Effector memory CD4-positive, alpha-beta T cell (primary cell): ENCODE results near the gene ULBP2.
A peak's percentile ranks its signal among the peaks of the same experiment; 100 is the strongest.
"Not testable (repeated sequence)": the region's sequence is repeated elsewhere in the genome, so short reads cannot be mapped to it uniquely, and the experiment has no call there.

ENCODE experiments used
- DNase-seq, 3 donors: peaks; one replicate each; pipeline ENCODE4 v3.0.0-alpha.2; 2020
- H3K27ac ChIP-seq: 2 replicates; pipeline ENCODE4 v1.7.0; 2013; ENCODE audit warnings: mild to moderate bottlenecking, low read length, moderate library complexity; ENCODE audit not compliant: insufficient read depth, poor library complexity, severe bottlenecking
- H3K27me3 ChIP-seq: replicated peaks from 2 replicates; pipeline ENCODE4 v1.7.0; 2013; ENCODE audit warnings: mild to moderate bottlenecking, low read length; ENCODE audit not compliant: insufficient read depth, control insufficient read depth, poor library complexity, severe bottlenecking
- H3K36me3 ChIP-seq: 2 replicates; pipeline ENCODE4 v1.7.0; 2013; ENCODE audit warnings: mild to moderate bottlenecking, low read length, moderate library complexity; ENCODE audit not compliant: control insufficient read depth, insufficient read depth
- H3K4me1 ChIP-seq: 2 replicates; pipeline ENCODE4 v1.7.0; 2013; ENCODE audit warnings: low read length, mild to moderate bottlenecking; ENCODE audit not compliant: control insufficient read depth, insufficient read depth, poor library complexity, severe bottlenecking
- H3K4me3 ChIP-seq: 2 replicates; pipeline ENCODE4 v1.7.0; 2013; ENCODE audit warnings: low read length, low read depth, mild to moderate bottlenecking; ENCODE audit not compliant: insufficient read depth, poor library complexity, severe bottlenecking
- H3K9me3 ChIP-seq: 2 replicates; pipeline ENCODE4 v1.7.0; 2013; ENCODE audit warnings: mild to moderate bottlenecking, low read length, moderate library complexity; ENCODE audit not compliant: control insufficient read depth

The ULBP2 gene

GRCh38 chr6:149925974-149926777, 15.6 kb upstream of the ULBP2 start:
- DNase-seq: peak; percentile 45 to 61 (median 51)
- no peak overlapping the region for H3K4me3 ChIP-seq
- H3K9me3 ChIP-seq: no peaks in the 10 kb centered on the region
- no peaks in the 10 kb centered on the region for H3K36me3 ChIP-seq
- peaks cover 58% of the 10 kb centered on the region for H3K27me3 ChIP-seq
- no peak overlapping the region for H3K27ac ChIP-seq
- H3K4me1 ChIP-seq: peaks cover 24% of the 10 kb centered on the region

- Histone ChIP-seq H3K27me3 (peaks cover 55% of the 10 kb centered on the region), H3K4me1 (peaks cover 24% of the 10 kb centered on the region)
- not testable (repeated sequence) for DNase-seq, H3K27ac ChIP-seq, H3K36me3 ChIP-seq, H3K9me3 ChIP-seq, H3K4me3 ChIP-seq
These were observed 14.8 kb upstream of the ULBP2 start for GRCh38 chr6:149927025-149927424.

DNA sequence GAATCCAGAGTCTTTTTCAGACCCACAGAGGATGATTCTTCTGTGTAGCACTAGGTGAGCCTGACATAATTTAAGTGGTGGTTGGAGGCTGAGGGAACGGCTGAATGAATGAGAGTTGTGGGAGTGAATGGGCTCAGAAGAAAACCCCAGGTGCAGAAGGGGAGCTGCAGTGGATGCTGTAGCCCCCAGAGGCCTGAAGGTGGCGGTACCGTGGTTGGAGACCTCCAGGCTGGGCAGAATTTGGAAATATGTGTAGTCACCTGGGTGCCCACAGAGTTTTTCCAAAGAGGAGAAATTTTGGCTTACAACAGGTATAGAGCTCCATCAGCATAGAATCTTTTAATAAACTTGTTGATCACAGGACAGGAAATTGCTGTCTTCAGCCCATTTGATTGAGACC, 12.4 kb upstream of the ULBP2 start:
- H3K9me3 ChIP-seq: no peaks in the 10 kb centered on the region
- no peak overlapping the region for H3K4me3 ChIP-seq
- no peak for DNase-seq
- no peak overlapping the region for H3K27ac ChIP-seq
- peaks cover 42% of the 10 kb centered on the region for H3K27me3 ChIP-seq
- peaks cover 9% of the 10 kb centered on the region for H3K4me1 ChIP-seq
- H3K36me3 ChIP-seq: no peaks in the 10 kb centered on the region

GRCh38 chr6:149931501-149931900, 10.3 kb upstream of the ULBP2 start:
- H3K36me3 ChIP-seq: no peaks in the 10 kb centered on the region
- no peaks in the 10 kb centered on the region for H3K4me1 ChIP-seq
- no peaks in the 10 kb centered on the region for H3K9me3 ChIP-seq
- no peak for DNase-seq
- H3K27me3 ChIP-seq: peaks cover 41% of the 10 kb centered on the region
- no peak overlapping the region for H3K4me3 ChIP-seq
- no peak overlapping the region for H3K27ac ChIP-seq

DNA sequence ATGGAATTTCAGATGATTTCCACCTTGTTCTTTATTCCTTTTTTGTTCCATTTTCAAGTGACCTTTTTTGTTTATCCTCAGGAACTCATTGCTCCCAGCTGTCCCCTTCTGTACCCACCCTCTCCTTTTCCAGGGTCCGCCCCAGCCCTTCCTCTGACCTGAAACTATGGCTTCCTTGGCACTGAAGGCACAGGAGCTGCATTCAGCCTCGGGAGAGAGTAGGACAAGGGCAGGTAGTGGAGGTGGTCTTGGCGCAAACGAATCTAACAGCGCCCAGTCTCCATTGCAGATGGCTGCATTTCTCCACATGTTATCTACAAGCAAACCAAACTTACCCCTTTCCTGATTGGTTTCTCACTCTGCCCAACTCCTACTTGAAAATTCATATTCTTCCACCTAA, 8.8 kb upstream of the ULBP2 start:
- Histone ChIP-seq H3K4me1 (no peaks in the 10 kb centered on the region), H3K27ac (no peak overlapping the region), H3K4me3 (no peak overlapping the region), H3K9me3 (no peaks in the 10 kb centered on the region), H3K27me3 (peaks cover 54% of the 10 kb centered on the region), H3K36me3 (no peaks in the 10 kb centered on the region)
- no peak for DNase-seq

DNA sequence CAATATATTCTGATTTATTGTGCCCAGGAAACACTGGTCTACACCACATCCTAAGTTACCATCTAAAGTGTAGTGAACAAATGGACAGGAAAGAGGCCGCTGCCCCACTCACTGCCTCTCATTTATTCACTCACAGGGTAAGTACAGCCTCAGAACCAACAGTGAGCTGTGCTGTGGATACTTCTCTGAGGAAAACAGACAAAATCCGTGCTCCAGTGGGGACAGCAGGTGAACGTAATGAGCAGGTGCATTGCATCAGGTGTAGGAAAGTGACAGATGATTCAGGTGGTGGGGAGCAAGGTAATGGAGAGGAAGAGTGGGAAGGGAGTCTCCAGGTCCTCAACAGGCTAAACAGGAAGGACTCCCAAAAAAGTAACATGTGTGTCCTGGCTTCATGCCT, 8.4 kb upstream of the ULBP2 start:
- H3K27me3 ChIP-seq: peaks cover 58% of the 10 kb centered on the region
- DNase-seq: no peak
- no peak overlapping the region for H3K27ac ChIP-seq

DNA sequence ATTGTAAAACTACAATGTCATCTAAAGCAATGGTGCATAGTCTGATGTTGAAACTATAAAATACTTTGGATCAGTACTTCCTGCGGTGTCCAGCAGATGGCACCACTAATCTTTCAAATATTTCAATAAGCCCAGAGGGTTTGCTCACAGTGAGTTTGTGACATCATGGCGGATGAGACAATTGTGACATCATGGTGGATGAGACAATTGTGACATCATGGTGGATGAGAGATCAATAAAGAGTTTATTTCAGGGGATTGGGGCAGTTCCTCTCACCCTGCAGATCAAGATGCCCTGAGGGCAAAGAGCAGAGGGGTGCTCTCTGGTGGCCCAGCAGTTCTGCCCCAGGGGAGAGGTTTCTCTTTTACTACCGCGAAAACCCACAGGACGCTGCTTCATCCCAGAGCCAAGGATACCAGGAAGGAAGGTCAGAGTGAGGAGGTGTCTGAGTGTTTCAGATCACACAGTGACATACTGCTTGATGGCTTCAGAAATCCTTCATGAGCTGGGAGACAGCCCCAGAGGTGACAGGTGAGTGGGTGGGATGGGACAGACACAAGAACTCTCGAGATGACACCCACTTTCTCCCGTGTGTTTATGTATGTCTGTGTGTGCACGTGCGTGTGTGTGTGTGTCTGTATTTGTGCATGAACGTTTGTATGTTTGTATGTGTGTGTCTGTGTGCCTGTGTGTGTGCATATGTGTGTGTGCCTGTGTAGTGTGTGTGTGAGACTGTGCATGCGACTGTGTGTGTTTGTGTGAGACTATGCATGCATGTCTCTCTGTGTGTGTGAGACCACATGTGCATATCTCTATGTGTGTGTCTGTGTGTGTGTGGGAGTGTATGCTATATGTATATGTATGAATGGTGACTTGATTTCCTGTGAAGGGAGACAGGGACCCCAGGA, 7.3 kb upstream of the ULBP2 start:
- no peak overlapping the region for H3K4me3 ChIP-seq
- H3K27ac ChIP-seq: no peak overlapping the region
- H3K9me3 ChIP-seq: no peaks in the 10 kb centered on the region
- H3K27me3 ChIP-seq: peaks cover 63% of the 10 kb centered on the region
- no peaks in the 10 kb centered on the region for H3K36me3 ChIP-seq
- peak; percentile 44 to 62 (median 47) for DNase-seq
- peaks cover 14% of the 10 kb centered on the region for H3K4me1 ChIP-seq

More for the DNA sequence above, 8.4 kb upstream of the ULBP2 start:
- Histone ChIP-seq H3K4me3 (no peak overlapping the region), H3K4me1 (peaks cover 4% of the 10 kb centered on the region), H3K9me3 (no peaks in the 10 kb centered on the region), H3K36me3 (no peaks in the 10 kb centered on the region)

- Histone ChIP-seq H3K27ac (no peak overlapping the region), H3K9me3 (no peaks in the 10 kb centered on the region), H3K4me3 (no peak overlapping the region), H3K27me3 (peaks cover 64% of the 10 kb centered on the region), H3K4me1 (peaks cover 14% of the 10 kb centered on the region), H3K36me3 (no peaks in the 10 kb centered on the region)
- no peak for DNase-seq
These were observed 6.6 kb upstream of the ULBP2 start for GRCh38 chr6:149935246-149935645.

DNA sequence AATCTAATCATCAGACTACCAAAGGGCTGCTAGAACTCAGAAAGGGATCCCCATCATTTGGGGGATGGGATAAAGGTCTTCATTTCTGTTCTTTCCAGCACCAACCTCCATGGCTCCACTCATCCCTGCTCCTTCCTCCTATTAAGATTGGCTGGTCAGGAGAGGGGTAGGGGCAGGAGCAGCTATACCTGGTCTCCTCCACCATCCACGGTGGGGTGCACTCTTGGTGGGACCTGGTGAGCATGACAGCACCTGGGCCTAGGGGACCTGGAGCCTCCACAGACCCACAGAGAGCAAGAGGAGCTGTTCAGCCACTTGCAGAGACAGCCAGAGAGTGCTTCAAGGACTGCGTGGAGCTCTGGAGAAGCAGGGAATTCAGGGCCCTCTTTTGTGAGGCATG, 6.1 kb upstream of the ULBP2 start:
- no peaks in the 10 kb centered on the region for H3K9me3 ChIP-seq
- H3K27me3 ChIP-seq: peaks cover 66% of the 10 kb centered on the region
- H3K4me1 ChIP-seq: peaks cover 16% of the 10 kb centered on the region
- no peak for DNase-seq
- H3K27ac ChIP-seq: no peak overlapping the region
- H3K4me3 ChIP-seq: no peak overlapping the region
- no peaks in the 10 kb centered on the region for H3K36me3 ChIP-seq

- H3K4me3 ChIP-seq: no peak overlapping the region
- DNase-seq: no peak
- H3K27ac ChIP-seq: no peak overlapping the region
- H3K36me3 ChIP-seq: no peaks in the 10 kb centered on the region
- no peaks in the 10 kb centered on the region for H3K9me3 ChIP-seq
- H3K4me1 ChIP-seq: peaks cover 25% of the 10 kb centered on the region
- H3K27me3 ChIP-seq: peaks cover 63% of the 10 kb centered on the region
These were observed 5.1 kb upstream of the ULBP2 start for GRCh38 chr6:149936743-149937142.
